Ishikawa (cell line): ENCODE measurements around the gene MNT.

Experiments used
- CEBPB ChIP-seq: IDR thresholded peaks from 2 replicates; pipeline ENCODE4 v1.6.1; 2012
- EP300 ChIP-seq: IDR thresholded peaks from 2 replicates; pipeline ENCODE4 v1.6.1; 2012; ENCODE audit warnings: borderline replicate concordance
- MAX ChIP-seq: IDR thresholded peaks from 2 replicates; pipeline ENCODE4 v1.6.1; 2012
- REST ChIP-seq: IDR thresholded peaks from 2 replicates; pipeline ENCODE4 v1.6.1; 2012; ENCODE audit warnings: low read depth, mild to moderate bottlenecking
- TAF1 ChIP-seq: IDR thresholded peaks from 2 replicates; pipeline ENCODE4 v1.6.1; 2012; ENCODE audit warnings: low read depth, mild to moderate bottlenecking
- TEAD4 ChIP-seq: IDR thresholded peaks from 2 replicates; pipeline ENCODE4 v1.6.1; 2012
- YY1 ChIP-seq: IDR thresholded peaks from 2 replicates; pipeline ENCODE4 v1.6.1; 2012; ENCODE audit warnings: low read depth
- ZBTB7A ChIP-seq: IDR thresholded peaks from 2 replicates; pipeline ENCODE4 v1.6.1; 2012; ENCODE audit warnings: low read depth

GRCh38 chr17:2344528-2344927 is 56.3 kb downstream of the MNT start:
- TF ChIP-seq EP300 (no peak), MAX (no peak), ZBTB7A (no peak), TEAD4 (no peak), YY1 (no peak), REST (no peak), CEBPB (no peak), TAF1 (no peak)
